HG03039 (cell line): ENCODE data around the gene TSR2.

ENCODE experiments used
- ATAC-seq: cut with Tn5 transposase; IDR thresholded peaks from one replicate; pipeline ENCODE4 v1.9.1; 2021; ENCODE audit warnings: mild to moderate bottlenecking, moderate library complexity; ENCODE audit not compliant: unreplicated experiment

The TSR2 gene

GRCh38 chrX:54439960-54440871, at the start of gene TSR2:
Gene TSR2 (plus strand): TSS chrX:54440404. CDS start chrX:54440422, 18 bp downstream.
- ATAC-seq, result peak; percentile 98

- no peak for ATAC-seq
These were observed 43.1 kb upstream of the TSR2 start for GRCh38 chrX:54397113-54397512.

- no peak for ATAC-seq
These were observed 32.9 kb upstream of the TSR2 start for GRCh38 chrX:54407266-54407665.

GRCh38 chrX:54411732-54412131, 28.5 kb upstream of the TSR2 start:
- no peak for ATAC-seq

- no peak for ATAC-seq
These were observed 26.5 kb upstream of the TSR2 start for GRCh38 chrX:54413753-54414152.

GRCh38 chrX:54415534-54416350, 24.5 kb upstream of the TSR2 start:
- ATAC-seq, result no peak

GRCh38 chrX:54416965-54417364, 23.2 kb upstream of the TSR2 start:
- ATAC-seq, result no peak

- no peak for ATAC-seq
These were observed 20.5 kb upstream of the TSR2 start for GRCh38 chrX:54419559-54420302.

- no peak for ATAC-seq
These were observed 18.0 kb upstream of the TSR2 start for GRCh38 chrX:54422168-54422567.

GRCh38 chrX:54423161-54423888, 16.9 kb upstream of the TSR2 start:
- no peak for ATAC-seq

- ATAC-seq, result no peak
These were observed 12.3 kb upstream of the TSR2 start for GRCh38 chrX:54427837-54428424.

GRCh38 chrX:54430519-54430918, 9.7 kb upstream of the TSR2 start:
- no peak for ATAC-seq

- no peak for ATAC-seq
These were observed 5.1 kb upstream of the TSR2 start for GRCh38 chrX:54435121-54435520.

GRCh38 chrX:54442790-54443189, 2.6 kb downstream of the TSR2 start:
- no peak for ATAC-seq

GRCh38 chrX:54444752-54445151, 4.5 kb downstream of the TSR2 start:
- no peak for ATAC-seq

- ATAC-seq, result no peak
These were observed 5.9 kb downstream of the TSR2 start for GRCh38 chrX:54446084-54446483.

- no peak for ATAC-seq
These were observed 7.3 kb downstream of the TSR2 start for GRCh38 chrX:54447461-54447860.

GRCh38 chrX:54449929-54450328, 9.7 kb downstream of the TSR2 start:
- ATAC-seq, result no peak

GRCh38 chrX:54452920-54453319, 12.7 kb downstream of the TSR2 start:
- ATAC-seq, result no peak
